Neural progenitor cell (in vitro differentiated cells): ENCODE results near the gene DQX1.

Experiments
- CTCF ChIP-seq: fragments of 200-600 bp; sonication (generic); IDR thresholded peaks from 2 replicates; pipeline ENCODE4 v1.5.1; 2017; ENCODE audit warnings: antibody characterized with exemption, mild to moderate bottlenecking
- EZH2 ChIP-seq: fragments of 200-600 bp; sonication (generic); IDR thresholded peaks from 2 replicates; pipeline ENCODE4 v1.6.1; 2017; ENCODE audit warnings: antibody characterized with exemption, mild to moderate bottlenecking, moderate library complexity
- EZH2phosphoT487 ChIP-seq: fragments of 200-600 bp; sonication (generic); IDR thresholded peaks from 2 replicates; pipeline ENCODE4 v1.6.1; 2017; ENCODE audit warnings: antibody characterized with exemption

GRCh38 chr2:74567881-74568280 is 41.9 kb upstream of the DQX1 start:
- no peak for TF ChIP-seq CTCF
- TF ChIP-seq EZH2phosphoT487: no peak
- TF ChIP-seq EZH2: no peak
